Left ventricle myocardium inferior (tissue), 1 donor: Measurements from ENCODE around the gene RARB. TPM values are rescaled to one million over a fixed set of nuclear protein-coding genes. Genes with fewer than 3 reads are reported as not detected.

Experiments used
- DNase-seq: peaks from one replicate; pipeline ENCODE4 v3.0.0-alpha.2; 2020
- H3K27ac ChIP-seq: fragments of 200-600 bp; replicated peaks from 2 replicates; pipeline ENCODE4 v1.8.0; 2021
- H3K27me3 ChIP-seq: fragments of 200-600 bp; 2 replicates; pipeline ENCODE4 v1.8.0; 2021; ENCODE audit warnings: low read depth
- H3K36me3 ChIP-seq: fragments of 200-600 bp; 2 replicates; pipeline ENCODE4 v1.8.0; 2021
- H3K4me1 ChIP-seq: fragments of 200-600 bp; 2 replicates; pipeline ENCODE4 v1.8.0; 2021
- H3K4me3 ChIP-seq: fragments of 200-600 bp; 2 replicates; pipeline ENCODE4 v1.8.0; 2021; ENCODE audit warnings: mild to moderate bottlenecking, moderate library complexity
- H3K9me3 ChIP-seq: fragments of 200-600 bp; replicated peaks from 2 replicates; pipeline ENCODE4 v1.8.0; 2021
- CTCF ChIP-seq: fragments of 200-600 bp; IDR thresholded peaks from 2 replicates; pipeline ENCODE4 v1.8.0; 2021; ENCODE audit warnings: antibody characterized with exemption, mild to moderate bottlenecking, borderline replicate concordance
- intact Hi-C: fragments of 100-400 bp; cut with micrococcal nuclease; formaldehyde crosslinking; loops from one replicate; pipeline ENCODE4 v1.11.0; 2022
- total RNA-seq: library from RNA; stranded (reverse); fragmentation: NEBNext Ultra II Directional; extraction: Animal tissue kit (Norgen Biotek cat#: 25700); gene quantifications from one replicate; pipeline ENCODE4 v1.2.1, GENCODE V29; 2021
- donor health status: DM: no; HTN: yes; CAD: no; lungs with severe emphysema.

The RARB gene
- total RNA-seq, 1 donor from 2014 or later = 15.6 TPM

GRCh38 chr3:25421747-25422146 is 6.3 kb upstream of the RARB start:
- Histone ChIP-seq H3K27me3 (no peaks in the 10 kb centered on the region), H3K4me1 (peaks cover 8% of the 10 kb centered on the region), H3K27ac (no peak overlapping the region), H3K4me3 (no peak overlapping the region), H3K36me3 (no peaks in the 10 kb centered on the region), H3K9me3 (no peaks in the 10 kb centered on the region)
- intact Hi-C loops = no loop called here
- DNase-seq = no peak
- TF ChIP-seq CTCF = no peak

GRCh38 chr3:25423780-25424588 is 4.1 kb upstream of the RARB start:
- Histone ChIP-seq H3K4me3 (no peak overlapping the region), H3K9me3 (no peaks in the 10 kb centered on the region), H3K27ac (no peak overlapping the region), H3K4me1 (peaks cover 27% of the 10 kb centered on the region), H3K27me3 (no peaks in the 10 kb centered on the region), H3K36me3 (no peaks in the 10 kb centered on the region)
- intact Hi-C loops = no loop called here
- DNase-seq = no peak
- TF ChIP-seq CTCF = no peak

GRCh38 chr3:25424614-25425013 is 3.4 kb upstream of the RARB start:
- Histone ChIP-seq H3K4me3 (no peak overlapping the region), H3K4me1 (peaks cover 33% of the 10 kb centered on the region), H3K27ac (no peak overlapping the region), H3K27me3 (no peaks in the 10 kb centered on the region), H3K9me3 (no peaks in the 10 kb centered on the region), H3K36me3 (no peaks in the 10 kb centered on the region)
- TF ChIP-seq CTCF = no peak
- intact Hi-C loops = loop anchor here (5.0 kb wide), 1 partner anchor 168 kb away; no protein-coding TSS in a partner anchor
- no peak for DNase-seq

GRCh38 chr3:25426408-25426807 is 1.7 kb upstream of the RARB start:
- intact Hi-C loops = loop anchor here (5.0 kb wide), 1 partner anchor 166 kb away; no protein-coding TSS in a partner anchor
- DNase-seq = no peak
- H3K27ac ChIP-seq = peak overlapping the region; percentile 96

GRCh38 chr3:25427155-25427554 is 908 bp upstream of the RARB start:
- Histone ChIP-seq H3K27me3 (no peaks in the 10 kb centered on the region), H3K4me3 (peak overlapping the region; percentile 83), H3K36me3 (no peaks in the 10 kb centered on the region), H3K27ac (peak overlapping the region; percentile 96), H3K9me3 (no peaks in the 10 kb centered on the region), H3K4me1 (peaks cover 56% of the 10 kb centered on the region)
- intact Hi-C loops = loop anchor here (5.0 kb wide), 1 partner anchor 165 kb away; no protein-coding TSS in a partner anchor
- no peak for TF ChIP-seq CTCF
- DNase-seq = no peak

More at GRCh38 chr3:25426408-25426807, 1.7 kb upstream of the RARB start:
- H3K9me3 ChIP-seq = no peaks in the 10 kb centered on the region
- no peak for TF ChIP-seq CTCF
- no peaks in the 10 kb centered on the region for H3K27me3 ChIP-seq
- no peaks in the 10 kb centered on the region for H3K36me3 ChIP-seq
- no peak overlapping the region for H3K4me3 ChIP-seq
- H3K4me1 ChIP-seq = peaks cover 49% of the 10 kb centered on the region
